Measurements from ENCODE around the gene CYGB.

CYGB gene

GRCh38 chr17:76549215-76549518 is 11.7 kb upstream of the CYGB start:
- no peak for DNase-seq

DNA sequence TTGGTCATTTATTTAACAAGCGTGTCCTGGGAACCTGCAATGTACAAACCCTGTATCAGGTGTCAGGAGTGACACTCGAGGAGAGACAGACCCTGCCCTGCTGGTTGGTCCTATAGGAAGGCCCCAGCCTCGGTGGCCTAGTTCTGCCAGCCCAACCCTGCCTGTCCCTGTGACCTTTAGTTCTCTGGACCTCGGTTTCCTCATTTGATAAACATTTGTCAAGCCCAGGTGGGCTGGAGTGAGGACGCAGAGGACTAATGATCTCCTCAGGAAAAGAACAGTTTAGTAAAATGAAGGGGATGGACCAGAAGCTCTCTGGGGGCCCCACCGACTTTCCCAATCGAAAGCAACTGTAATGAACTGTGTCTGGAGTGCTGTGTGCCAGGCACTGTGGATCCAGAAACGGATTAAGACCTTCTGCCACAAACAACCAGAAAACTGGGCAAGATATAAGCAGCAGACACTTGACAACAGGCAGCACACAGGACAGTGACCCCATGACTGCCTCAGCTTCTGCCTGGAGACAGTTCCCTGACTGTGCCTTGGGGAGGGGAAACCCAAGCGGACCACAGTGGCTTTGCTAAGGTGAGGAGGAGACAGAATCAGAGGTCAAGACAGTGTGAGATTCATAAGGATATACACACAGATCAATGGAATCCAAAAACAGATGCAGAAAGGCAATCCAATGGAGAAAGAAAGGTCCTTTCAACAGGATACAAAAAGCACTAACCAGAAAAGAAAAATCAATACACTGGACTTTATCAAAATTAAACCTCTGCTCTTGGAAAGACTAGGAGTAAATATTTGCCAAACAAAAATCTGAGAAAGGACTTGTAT is 11.1 kb upstream of the CYGB start:
- DNase-seq, result no peak

GRCh38 chr17:76547642-76548202 is 10.2 kb upstream of the CYGB start:
- no peak for DNase-seq

- peak; percentile 60 for DNase-seq
Observed at GRCh38 chr17:76547183-76547641, 9.7 kb upstream of the CYGB start.

GRCh38 chr17:76546556-76547182 is 9.2 kb upstream of the CYGB start:
- no peak for DNase-seq

DNA sequence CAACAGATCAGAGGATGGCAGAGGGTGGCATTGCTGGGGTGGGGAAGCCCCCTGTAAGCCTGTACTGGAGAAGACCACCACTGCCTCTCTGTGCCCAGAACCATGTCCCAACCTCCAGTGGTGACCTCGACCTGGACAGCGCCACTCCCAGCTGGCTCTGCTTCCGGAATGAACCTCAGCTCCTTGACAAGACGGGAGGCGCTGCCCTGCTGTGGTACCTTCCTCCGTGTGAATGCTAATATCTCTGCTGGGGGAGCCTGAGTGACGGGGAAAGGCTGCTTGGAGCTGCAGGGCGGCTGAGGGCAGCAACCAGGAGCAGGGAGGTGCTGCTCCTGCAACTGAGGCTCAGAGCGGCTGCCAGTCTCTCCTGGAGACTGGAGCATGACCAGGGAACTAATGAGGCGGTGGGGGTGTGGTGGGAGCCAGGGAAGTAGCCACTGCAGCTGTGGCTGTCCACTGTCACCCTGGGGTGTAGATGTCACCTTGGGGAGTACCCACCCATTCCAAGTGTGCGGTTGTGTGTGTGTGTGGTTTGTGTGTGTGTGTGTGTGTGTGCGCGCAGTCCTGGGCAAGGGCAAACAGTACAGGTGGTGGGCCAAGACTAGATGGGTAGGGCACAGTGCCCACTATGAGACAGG is 8.5 kb upstream of the CYGB start:
- DNase-seq, result no peak

- no peak for DNase-seq
Observed at GRCh38 chr17:76544546-76545365, 7.2 kb upstream of the CYGB start.

DNA sequence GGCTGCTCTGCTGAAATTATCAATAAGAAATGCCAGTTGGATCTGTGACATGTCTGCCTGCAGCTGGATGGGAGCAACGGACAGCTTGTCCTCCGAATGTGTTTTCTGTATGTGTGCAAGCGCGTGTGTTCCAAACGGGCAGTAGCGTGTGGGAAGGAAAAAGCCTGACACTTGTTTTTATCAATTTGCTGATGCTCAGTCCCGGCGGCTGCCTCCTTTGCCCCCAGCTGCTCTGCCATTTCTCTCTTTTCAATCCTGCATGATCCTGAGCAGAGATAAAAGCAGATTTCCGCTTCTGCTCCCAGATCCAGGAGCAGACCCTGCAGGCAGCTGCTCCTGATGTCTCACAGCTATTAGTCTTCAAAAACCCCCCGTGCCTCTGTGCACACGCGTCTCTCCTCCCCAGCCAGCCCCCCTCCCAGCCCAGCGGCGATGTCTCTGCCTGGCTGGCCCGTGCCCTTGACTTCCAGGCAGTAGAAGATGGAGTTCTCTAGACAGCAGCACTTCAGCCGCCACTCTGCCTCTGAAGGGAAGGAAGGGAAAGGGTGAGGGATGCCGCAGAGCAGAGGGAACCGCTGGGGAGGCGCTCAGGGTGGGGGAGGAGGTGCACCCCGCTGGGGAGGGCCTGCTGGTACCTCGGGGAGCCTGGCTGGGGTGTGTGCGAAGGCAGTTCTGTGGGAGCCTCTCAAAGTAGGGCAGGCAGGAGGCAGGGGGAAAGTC is 6.5 kb upstream of the CYGB start:
- DNase-seq, result no peak

- no peak for DNase-seq
Observed at GRCh38 chr17:76543482-76543825, 5.9 kb upstream of the CYGB start.

DNA sequence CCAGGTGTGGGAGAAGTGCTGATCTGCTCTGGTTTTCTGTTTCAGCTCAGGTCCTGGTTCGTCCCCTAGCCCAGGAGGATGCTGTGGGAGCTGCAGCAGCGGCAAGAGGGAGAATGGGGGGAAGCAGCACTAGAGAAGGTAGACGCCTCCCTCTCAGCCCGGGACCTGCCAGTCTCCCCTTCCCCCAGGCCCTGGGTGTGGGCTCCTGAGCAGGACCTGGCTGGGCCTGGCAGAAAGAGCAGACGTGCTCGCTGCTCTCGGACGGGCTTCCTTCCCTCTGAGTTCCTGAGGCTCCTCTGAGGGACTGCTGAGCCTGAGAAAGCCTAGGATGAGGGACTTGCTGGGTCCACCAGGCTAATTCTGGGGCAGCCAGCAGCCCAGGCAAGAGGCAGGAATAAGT is 5.5 kb upstream of the CYGB start:
- no peak for DNase-seq

- no peak for DNase-seq
Observed at GRCh38 chr17:76542566-76542971, 5.1 kb upstream of the CYGB start.

DNA sequence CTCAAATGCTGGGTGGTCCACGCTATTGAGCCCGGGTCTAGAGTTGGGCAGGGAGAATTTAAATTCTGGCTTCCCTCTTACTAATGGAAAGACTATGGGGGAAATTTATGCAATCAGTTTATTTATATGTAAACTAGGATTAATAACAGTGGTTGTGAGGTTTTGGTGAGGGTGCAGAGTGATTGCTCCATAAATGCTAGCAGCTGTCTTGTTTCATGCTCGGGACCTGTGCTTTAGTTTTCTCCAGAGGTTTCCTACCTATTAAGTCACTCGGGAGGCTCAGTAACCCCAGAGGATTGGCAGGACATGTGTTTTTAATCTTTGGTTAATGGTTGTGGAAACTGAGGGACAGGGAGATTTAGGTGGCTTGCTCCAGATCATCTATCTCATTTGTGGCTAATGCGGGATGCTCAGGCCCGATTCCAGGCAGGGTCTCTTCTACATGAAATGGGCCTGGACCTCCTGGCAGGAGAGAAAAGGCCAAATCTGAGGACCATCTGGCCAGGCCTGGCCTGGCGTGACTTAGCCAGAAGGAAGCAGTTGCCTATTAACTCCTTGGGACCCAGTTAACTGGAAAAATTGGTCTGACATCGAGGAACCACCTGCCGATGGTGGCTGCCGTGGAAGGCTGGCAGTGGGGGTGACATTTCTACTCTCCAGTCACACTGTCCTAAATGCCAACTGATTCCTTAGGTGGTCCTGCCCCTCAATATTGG is 4.4 kb upstream of the CYGB start:
- no peak for DNase-seq

GRCh38 chr17:76540381-76541300 is 3.1 kb upstream of the CYGB start:
- peak; percentile 42 for DNase-seq

GRCh38 chr17:76539631-76540271 is 2.2 kb upstream of the CYGB start, which contains the start of gene PRCD:
TSS of gene PRCD (plus strand) at chr17:76540044. CDS start at chr17:76540142, 98 bp downstream.
- no peak for DNase-seq

DNA sequence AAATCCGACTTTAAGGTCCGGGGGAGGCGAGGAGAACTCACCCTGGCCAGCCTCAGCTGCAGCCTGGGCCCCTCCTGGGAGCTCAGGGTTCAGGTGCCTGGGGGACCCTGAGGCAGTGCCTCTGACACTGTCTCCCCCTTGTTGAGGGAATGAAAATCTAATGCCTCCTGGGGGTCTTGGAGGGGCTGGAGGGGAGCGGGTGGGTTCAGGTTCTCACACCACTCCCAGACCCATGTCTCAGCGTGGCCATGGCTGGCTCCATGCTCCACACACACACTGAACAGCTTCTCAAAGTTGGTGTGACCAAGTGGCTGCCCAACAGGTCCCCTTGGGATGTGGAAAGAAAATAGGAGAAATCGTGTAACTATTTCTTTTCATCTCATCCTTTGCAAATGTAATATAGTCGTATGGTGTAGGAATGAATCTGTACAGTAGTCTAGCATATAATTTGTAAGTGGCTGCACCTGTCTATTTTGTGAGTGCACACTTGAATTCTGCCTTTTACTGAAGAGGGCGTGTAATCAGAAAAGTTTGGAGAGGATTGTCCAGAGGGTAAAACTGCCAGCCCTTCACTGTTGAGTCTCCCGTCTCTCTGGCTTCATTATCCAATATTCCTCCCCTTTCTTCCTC is 1.5 kb upstream of the CYGB start:
- no peak for DNase-seq

- no peak for DNase-seq
Observed at GRCh38 chr17:76538281-76538931, 897 bp upstream of the CYGB start.

- no peak for DNase-seq
Observed at GRCh38 chr17:76537288-76537577, 276 bp downstream of the CYGB start.

GRCh38 chr17:76536511-76537287 is 810 bp downstream of the CYGB start:
- DNase-seq, result no peak
